GM12891 (cell line): Measurements from ENCODE around the gene NET1.

Experiments
- POLR2A ChIP-seq: IDR thresholded peaks from 2 replicates; pipeline ENCODE4 v1.6.1; 2011; ENCODE audit warnings: low read depth, low read length, control low read depth
- POLR2AphosphoS5 ChIP-seq: IDR thresholded peaks from 2 replicates; pipeline ENCODE4 v1.6.1; 2011; ENCODE audit warnings: low read depth, low read length, control low read depth
- TAF1 ChIP-seq: IDR thresholded peaks from 2 replicates; pipeline ENCODE4 v1.6.1; 2011; ENCODE audit warnings: low read depth, low read length, control low read depth

GRCh38 chr10:5478694-5479305, 66.4 kb downstream of the NET1 start:
- TF ChIP-seq TAF1 (no peak), POLR2AphosphoS5 (no peak), POLR2A (no peak)
